ENCODE results near the gene KIRREL3.

KIRREL3 gene

GRCh38 chr11:126840975-126841374 is 159.6 kb downstream of the KIRREL3 start:
- TF ChIP-seq GATA2 (IDR thresholded peaks at IDR 0.05; ENCODE audit: low read depth, low read length) (no peak), GATA3 (IDR thresholded peaks at IDR 0.05; ENCODE audit: low read depth, low read length) (no peak)

- no peak for TF ChIP-seq GATA3 (IDR thresholded peaks at IDR 0.05; ENCODE audit: low read depth, low read length)
- no peak for TF ChIP-seq GATA2 (IDR thresholded peaks at IDR 0.05; ENCODE audit: low read depth, low read length)
Measured at GRCh38 chr11:126840201-126840886, 160.2 kb downstream of the KIRREL3 start.

GRCh38 chr11:126839496-126839895 is 161.1 kb downstream of the KIRREL3 start:
- TF ChIP-seq GATA2 (IDR thresholded peaks at IDR 0.05; ENCODE audit: low read depth, low read length) (no peak), GATA3 (IDR thresholded peaks at IDR 0.05; ENCODE audit: low read depth, low read length) (no peak)

- TF ChIP-seq GATA3 (IDR thresholded peaks at IDR 0.05; ENCODE audit: low read depth, low read length), result no peak
- TF ChIP-seq GATA2 (IDR thresholded peaks at IDR 0.05; ENCODE audit: low read depth, low read length), result no peak
Measured at GRCh38 chr11:126838779-126839178, 161.8 kb downstream of the KIRREL3 start.

- TF ChIP-seq GATA2 (IDR thresholded peaks at IDR 0.05; ENCODE audit: low read depth, low read length) (no peak), GATA3 (IDR thresholded peaks at IDR 0.05; ENCODE audit: low read depth, low read length) (no peak)
Measured at GRCh38 chr11:126837581-126837980, 163.0 kb downstream of the KIRREL3 start.

- TF ChIP-seq GATA3 (IDR thresholded peaks at IDR 0.05; ENCODE audit: low read depth, low read length), result no peak
- no peak for TF ChIP-seq GATA2 (IDR thresholded peaks at IDR 0.05; ENCODE audit: low read depth, low read length)
Measured at GRCh38 chr11:126834573-126834972, 166.0 kb downstream of the KIRREL3 start.

GRCh38 chr11:126834149-126834548 is 166.4 kb downstream of the KIRREL3 start:
- no peak for TF ChIP-seq GATA2 (IDR thresholded peaks at IDR 0.05; ENCODE audit: low read depth, low read length)

GRCh38 chr11:126833065-126833464 is 167.5 kb downstream of the KIRREL3 start:
- TF ChIP-seq GATA2 (IDR thresholded peaks at IDR 0.05; ENCODE audit: low read depth, low read length) (no peak), GATA3 (IDR thresholded peaks at IDR 0.05; ENCODE audit: low read depth, low read length) (no peak)

- TF ChIP-seq GATA2 (IDR thresholded peaks at IDR 0.05; ENCODE audit: low read depth, low read length), result peak; percentile 98
- peak; percentile 96 for TF ChIP-seq GATA3 (IDR thresholded peaks at IDR 0.05; ENCODE audit: low read depth, low read length)
Measured at GRCh38 chr11:126832387-126832786, 168.2 kb downstream of the KIRREL3 start.

GRCh38 chr11:126830216-126830806 is 170.3 kb downstream of the KIRREL3 start:
- TF ChIP-seq GATA2 (IDR thresholded peaks at IDR 0.05; ENCODE audit: low read depth, low read length) (no peak), GATA3 (IDR thresholded peaks at IDR 0.05; ENCODE audit: low read depth, low read length) (no peak)

- TF ChIP-seq GATA3 (IDR thresholded peaks at IDR 0.05; ENCODE audit: low read depth, low read length), result no peak
- no peak for TF ChIP-seq GATA2 (IDR thresholded peaks at IDR 0.05; ENCODE audit: low read depth, low read length)
Measured at GRCh38 chr11:126829716-126830115, 170.9 kb downstream of the KIRREL3 start.

- TF ChIP-seq GATA3 (IDR thresholded peaks at IDR 0.05; ENCODE audit: low read depth, low read length) (no peak), GATA2 (IDR thresholded peaks at IDR 0.05; ENCODE audit: low read depth, low read length) (no peak)
Measured at GRCh38 chr11:126824035-126824607, 176.4 kb downstream of the KIRREL3 start.

GRCh38 chr11:126823274-126823673 is 177.3 kb downstream of the KIRREL3 start:
- TF ChIP-seq GATA3 (IDR thresholded peaks at IDR 0.05; ENCODE audit: low read depth, low read length) (no peak), GATA2 (IDR thresholded peaks at IDR 0.05; ENCODE audit: low read depth, low read length) (no peak)

- no peak for TF ChIP-seq GATA2 (IDR thresholded peaks at IDR 0.05; ENCODE audit: low read depth, low read length)
- TF ChIP-seq GATA3 (IDR thresholded peaks at IDR 0.05; ENCODE audit: low read depth, low read length), result no peak
Measured at GRCh38 chr11:126821827-126822226, 178.7 kb downstream of the KIRREL3 start.

- TF ChIP-seq GATA3 (IDR thresholded peaks at IDR 0.05; ENCODE audit: low read depth, low read length) (no peak), GATA2 (IDR thresholded peaks at IDR 0.05; ENCODE audit: low read depth, low read length) (no peak)
Measured at GRCh38 chr11:126819194-126819593, 181.4 kb downstream of the KIRREL3 start.
